Thoracic aorta (tissue), 2 donors: ENCODE results near the gene PI16. TPM values are rescaled to one million over a fixed set of nuclear protein-coding genes. Genes with fewer than 3 reads are reported as not detected.

Experiments
- ATAC-seq: fragments of 150-250 bp; one replicate; pipeline ENCODE4 v1.8.0; 2017; ENCODE audit warnings: low read depth; ENCODE audit not compliant: insufficient number of reproducible peaks, low FRiP score
- DNase-seq: peaks from one replicate; pipeline ENCODE4 v3.0.0-alpha.2; 2020; ENCODE audit warnings: low spot score
- H3K27ac ChIP-seq, 2 donors: fragments of 200-600 bp; sonication (generic); 1 replicate in 1 of 2; 2 replicates in 1 of 2; pipeline ENCODE4 v1.5.1; 2016; ENCODE audit warnings: mild to moderate bottlenecking in 2 of 2, moderate library complexity in 2 of 2
- H3K27me3 ChIP-seq: fragments of 200-600 bp; sonication (generic); replicated peaks from 2 replicates; pipeline ENCODE4 v1.6.0; 2016; ENCODE audit warnings: mild to moderate bottlenecking; ENCODE audit not compliant: insufficient read depth
- H3K36me3 ChIP-seq: fragments of 200-600 bp; sonication (generic); one replicate; pipeline ENCODE4 v1.5.1; 2016
- H3K4me1 ChIP-seq, 2 donors: fragments of 200-600 bp; sonication (generic); 1 replicate in 1 of 2; 2 replicates in 1 of 2; pipeline versions ENCODE4 v1.5.1 to v1.6.0; 2016; ENCODE audit warnings: low read depth in 2 of 2, mild to moderate bottlenecking in 1 of 2; ENCODE audit not compliant: control insufficient read depth in 1 of 2
- H3K4me3 ChIP-seq: fragments of 200-600 bp; sonication (generic); 2 replicates; pipeline ENCODE4 v1.5.1; 2016; ENCODE audit warnings: mild to moderate bottlenecking
- H3K9me3 ChIP-seq: fragments of 200-600 bp; sonication (generic); 2 replicates; pipeline ENCODE4 v1.5.1; 2016
- total RNA-seq, 2 donors: library from RNA; depleted of rRNA; stranded (reverse); fragments of >200 nt; gene quantifications; one replicate each; pipeline versions ENCODE4 v1.1.0 to v1.2.3, GENCODE V29; 2016
- TF ChIP-seq, protein P1 (sequence below): fragments of 200-600 bp; sonication (generic); IDR thresholded peaks from one replicate; pipeline ENCODE4 v1.5.1; 2019; ENCODE audit warnings: antibody characterized with exemption

PI16 gene
- total RNA-seq, 2 donors from 2014 or later: 44.3 to 89.7 TPM

DNA sequence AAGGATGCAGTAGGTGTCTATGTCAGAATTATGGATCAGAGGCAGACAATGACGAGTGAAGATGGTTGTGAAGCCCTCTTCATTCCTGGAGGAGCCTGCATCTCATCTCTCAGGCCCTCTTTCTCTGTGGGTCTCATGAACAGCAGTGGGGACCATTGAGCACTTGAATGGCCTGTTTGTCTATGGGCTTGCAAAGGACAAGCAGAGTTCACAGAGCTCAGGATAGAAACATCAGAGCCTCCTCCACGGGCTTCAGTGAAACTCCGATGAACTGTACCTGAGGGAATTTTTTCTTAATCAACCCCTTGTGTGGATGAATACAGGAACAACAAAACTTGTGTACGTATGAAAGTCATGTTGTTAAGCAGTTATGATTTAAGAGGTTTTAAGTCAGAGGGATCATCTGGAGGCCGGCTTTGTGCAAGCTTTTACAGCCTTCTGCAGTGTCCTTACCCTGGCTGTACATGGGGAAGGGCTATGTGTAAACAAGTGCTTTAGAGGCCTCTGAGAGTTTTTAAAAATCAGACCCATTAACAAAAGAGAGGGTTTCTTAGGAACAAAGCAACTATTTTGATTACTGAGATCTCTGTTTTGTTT lies 29.7 kb upstream of the PI16 start:
- Histone ChIP-seq H3K9me3 (no peaks in the 10 kb centered on the region), H3K4me1 (peaks cover 3 to 37% of the 10 kb centered on the region in 2 donors), H3K27ac (no peak overlapping the region), H3K36me3 (peaks cover 21% of the 10 kb centered on the region), H3K4me3 (no peak overlapping the region), H3K27me3 (no peaks in the 10 kb centered on the region)
- DNase-seq: no peak
- TF ChIP-seq, protein P1, sequence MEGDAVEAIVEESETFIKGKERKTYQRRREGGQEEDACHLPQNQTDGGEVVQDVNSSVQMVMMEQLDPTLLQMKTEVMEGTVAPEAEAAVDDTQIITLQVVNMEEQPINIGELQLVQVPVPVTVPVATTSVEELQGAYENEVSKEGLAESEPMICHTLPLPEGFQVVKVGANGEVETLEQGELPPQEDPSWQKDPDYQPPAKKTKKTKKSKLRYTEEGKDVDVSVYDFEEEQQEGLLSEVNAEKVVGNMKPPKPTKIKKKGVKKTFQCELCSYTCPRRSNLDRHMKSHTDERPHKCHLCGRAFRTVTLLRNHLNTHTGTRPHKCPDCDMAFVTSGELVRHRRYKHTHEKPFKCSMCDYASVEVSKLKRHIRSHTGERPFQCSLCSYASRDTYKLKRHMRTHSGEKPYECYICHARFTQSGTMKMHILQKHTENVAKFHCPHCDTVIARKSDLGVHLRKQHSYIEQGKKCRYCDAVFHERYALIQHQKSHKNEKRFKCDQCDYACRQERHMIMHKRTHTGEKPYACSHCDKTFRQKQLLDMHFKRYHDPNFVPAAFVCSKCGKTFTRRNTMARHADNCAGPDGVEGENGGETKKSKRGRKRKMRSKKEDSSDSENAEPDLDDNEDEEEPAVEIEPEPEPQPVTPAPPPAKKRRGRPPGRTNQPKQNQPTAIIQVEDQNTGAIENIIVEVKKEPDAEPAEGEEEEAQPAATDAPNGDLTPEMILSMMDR: no peak
- no peak for ATAC-seq

DNA sequence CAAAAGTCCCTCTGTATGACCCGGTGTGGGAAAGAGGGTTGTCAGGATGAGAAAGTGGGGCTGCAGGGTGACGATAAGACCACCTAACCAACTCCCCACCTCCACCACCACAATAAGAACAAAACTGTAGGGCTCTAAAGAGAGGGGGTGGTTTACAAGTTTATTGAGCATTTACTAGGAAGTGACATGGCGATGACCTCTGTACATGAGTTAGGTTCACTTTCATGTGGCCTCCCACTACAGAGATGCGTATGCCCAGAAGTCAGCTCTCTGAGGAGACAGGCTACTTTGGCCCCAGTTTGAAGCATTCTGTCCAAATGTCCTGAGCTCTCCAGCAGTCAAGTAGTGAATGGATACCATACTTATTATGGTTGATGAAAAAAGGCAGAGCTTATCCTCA lies 28.7 kb upstream of the PI16 start:
- Histone ChIP-seq H3K36me3 (peaks cover 17% of the 10 kb centered on the region), H3K27me3 (no peaks in the 10 kb centered on the region), H3K27ac (no peak overlapping the region), H3K4me1 (peaks cover 3 to 31% of the 10 kb centered on the region in 2 donors), H3K9me3 (no peaks in the 10 kb centered on the region), H3K4me3 (no peak overlapping the region)
- ATAC-seq: no peak
- DNase-seq: no peak
- TF ChIP-seq, protein P1: no peak

DNA sequence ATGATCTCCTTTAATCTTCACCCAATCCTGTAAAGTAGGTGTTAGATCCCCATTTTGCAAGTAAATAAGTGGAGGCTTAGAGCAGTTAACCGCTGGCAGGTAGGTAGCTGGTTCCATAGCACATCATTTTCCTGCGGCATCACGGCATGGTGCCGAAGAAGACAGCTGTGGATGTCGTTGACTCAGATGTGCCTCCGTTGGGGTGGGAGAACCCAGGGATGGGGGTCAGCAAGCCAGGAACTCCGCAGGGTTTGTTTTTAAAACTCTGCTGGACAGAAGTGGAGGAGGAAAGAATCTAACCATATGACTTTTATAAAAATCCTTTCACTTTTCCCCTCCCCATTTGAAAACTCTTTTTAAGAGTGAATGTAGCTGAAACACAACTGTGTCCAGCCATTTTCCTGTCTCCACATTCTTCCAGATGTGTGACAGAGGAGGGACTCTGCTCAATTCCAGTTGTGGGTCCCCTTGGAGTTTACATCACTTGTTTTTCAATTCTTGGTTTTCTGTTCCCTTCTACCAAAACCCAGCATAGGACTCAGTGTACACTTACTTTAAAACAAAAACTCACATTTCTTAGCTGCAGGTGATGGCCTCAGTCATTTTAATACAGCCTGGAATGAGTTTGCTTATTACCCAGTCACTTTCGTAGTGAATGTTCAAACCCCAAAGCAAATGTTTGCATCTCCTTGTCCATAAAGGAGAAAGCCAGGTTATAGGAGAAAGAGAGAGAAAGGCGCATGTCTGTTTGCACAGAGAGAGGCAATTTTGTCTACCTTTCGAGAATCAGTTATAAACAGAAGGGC lies 27.6 kb upstream of the PI16 start:
- Histone ChIP-seq H3K27me3 (no peaks in the 10 kb centered on the region), H3K4me3 (no peak overlapping the region), H3K4me1 (peaks cover 3 to 29% of the 10 kb centered on the region in 2 donors), H3K36me3 (peaks cover 17% of the 10 kb centered on the region), H3K27ac (peak overlapping the region in 1 of 2 donors; percentile 41), H3K9me3 (no peaks in the 10 kb centered on the region)
- DNase-seq (no peak), ATAC-seq (no peak)
- TF ChIP-seq, protein P1: no peak

DNA sequence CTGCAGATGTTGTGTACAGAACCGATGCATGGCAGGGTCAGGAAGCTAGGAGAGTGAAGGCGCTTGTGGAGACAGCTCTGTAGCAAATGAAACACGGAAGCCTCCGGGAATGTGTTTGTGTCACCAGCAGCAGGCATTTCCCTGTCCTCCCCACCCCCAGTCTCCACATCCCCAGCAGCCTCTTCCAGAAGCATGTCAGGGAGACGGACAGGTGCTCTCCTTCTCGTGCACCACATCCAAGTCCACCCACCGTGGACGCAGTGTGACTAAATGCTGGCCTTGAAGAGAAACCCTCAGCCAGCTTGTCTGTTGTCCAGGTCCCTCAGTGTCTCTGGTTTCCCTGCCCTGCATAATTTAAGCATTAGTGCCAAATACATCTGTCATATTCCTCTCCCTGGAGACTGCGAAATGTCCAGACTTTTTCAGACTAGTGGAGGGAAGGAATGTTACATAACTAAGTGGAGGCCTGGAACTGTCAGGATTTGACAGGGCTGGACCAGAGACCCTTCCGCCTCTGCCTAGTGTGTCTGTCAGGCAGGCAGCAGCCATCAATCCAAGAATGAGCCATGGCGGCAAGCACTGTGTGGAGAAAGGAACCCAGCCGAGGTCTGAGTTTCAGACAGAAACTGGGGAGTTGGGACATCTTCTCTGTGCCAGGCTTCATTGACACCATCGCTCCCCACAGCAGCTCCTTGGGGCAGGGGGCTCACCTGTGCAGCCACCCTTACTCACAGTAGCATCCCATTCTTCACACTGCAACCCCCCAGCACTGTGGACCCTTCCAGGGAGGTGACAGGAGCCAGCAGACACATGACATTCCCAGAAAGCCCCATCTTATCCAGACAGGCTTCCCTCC lies 26.6 kb upstream of the PI16 start:
- Histone ChIP-seq H3K4me3 (no peak overlapping the region), H3K9me3 (no peaks in the 10 kb centered on the region), H3K36me3 (peaks cover 17% of the 10 kb centered on the region), H3K4me1 (peaks cover 3 to 21% of the 10 kb centered on the region in 2 donors), H3K27me3 (no peaks in the 10 kb centered on the region), H3K27ac (no peak overlapping the region)
- ATAC-seq (peak; percentile 9), DNase-seq (no peak)
- TF ChIP-seq, protein P1: no peak

DNA sequence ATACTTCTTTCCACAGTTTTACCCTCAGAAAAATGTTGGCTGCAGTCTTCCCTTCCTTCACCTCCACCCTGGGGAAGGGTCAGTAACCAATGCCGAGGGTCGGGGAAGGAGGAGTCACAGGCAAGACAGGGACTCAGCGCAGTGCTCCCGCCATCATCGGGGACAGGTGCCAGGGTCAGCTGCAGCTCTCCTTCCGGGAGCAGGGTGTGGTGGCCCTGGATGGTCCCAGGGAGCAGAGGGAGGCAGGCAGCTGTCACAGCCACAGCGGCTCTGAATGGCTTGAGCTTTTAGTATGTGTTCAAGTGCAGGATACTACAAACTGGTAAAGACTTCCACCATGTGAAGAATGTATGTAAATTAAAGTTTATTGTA lies 26.0 kb upstream of the PI16 start:
- Histone ChIP-seq H3K9me3 (no peaks in the 10 kb centered on the region), H3K36me3 (peaks cover 17% of the 10 kb centered on the region), H3K4me3 (no peak overlapping the region), H3K27me3 (no peaks in the 10 kb centered on the region), H3K4me1 (peaks cover 3 to 21% of the 10 kb centered on the region in 2 donors), H3K27ac (no peak overlapping the region)
- ATAC-seq: no peak
- TF ChIP-seq, protein P1: no peak
- DNase-seq: no peak
